ENCODE measurements around the gene XPR1. TPM values are rescaled to one million over a fixed set of nuclear protein-coding genes. Genes with fewer than 3 reads are reported as not detected.

XPR1 gene
- total and polyA plus RNA-seq, 2 of the 8 experiments (the other 6 are each of a cell fraction or from before 2014, with no cell fraction given), result 28.6 to 43.9 TPM

- TF ChIP-seq BRCA1 (IDR thresholded peaks at IDR 0.05; ENCODE audit: low read depth, low read length), result no peak
- TF ChIP-seq KDM5A (IDR thresholded peaks at IDR 0.05; ENCODE audit: low read length), result no peak
- no peak for TF ChIP-seq KDM1A (IDR thresholded peaks at IDR 0.05; ENCODE audit: borderline replicate concordance, low read length)
- Histone ChIP-seq H3K14ac (ENCODE audit: insufficient read length) (no peak overlapping the region), H3K4me2 (ENCODE audit: insufficient read depth in 1 of 2, low read depth in 2 of 2, low read length in 2 of 2) (no peak overlapping the region), H3K79me2 (ENCODE audit: control insufficient read depth in 1 of 2, insufficient read depth in 2 of 2, low read length in 2 of 2) (no peaks in the 10 kb centered on the region), H2AK5ac (ENCODE audit: low read depth, low read length) (no peak overlapping the region), H3K79me1 (ENCODE audit: low read depth, low read length) (no peaks in the 10 kb centered on the region), H3K4me1 (replicated peaks in 1 of 4; ENCODE audit: control insufficient read depth in 3 of 4, insufficient read depth in 4 of 4, low read length in 3 of 4) (no peaks in the 10 kb centered on the region), H3K4me3 (ENCODE audit: extremely low read depth in 1 of 4, insufficient read depth in 2 of 4, low read depth in 3 of 4, low read length in 4 of 4) (no peak overlapping the region), H2AFZ (ENCODE audit: low read length) (no peak overlapping the region), H3K4ac (replicated peaks; ENCODE audit: insufficient read length, low read depth, low read length) (no peak overlapping the region), H3K27ac (ENCODE audit: low read depth, low read length) (no peak overlapping the region), H3K18ac (ENCODE audit: extremely low read depth, low read length) (no peak overlapping the region), H2BK120ac (replicated peaks; ENCODE audit: low read depth, low read length) (no peak overlapping the region), H2BK20ac (ENCODE audit: low read length) (no peak overlapping the region), H3K9me3 (ENCODE audit: insufficient read depth in 2 of 2, low read depth in 1 of 2, low read length in 1 of 2) (no peaks in the 10 kb centered on the region), H2BK5ac (ENCODE audit: low read depth, low read length) (no peak overlapping the region), H3K36me3 (ENCODE audit: control insufficient read depth in 2 of 4, insufficient read depth in 4 of 4, low read length in 3 of 4) (peaks cover 0 to 4% (median 0%) of the 10 kb centered on the region in 4 experiments; a peak in 2 of 8 replicates), H4K5ac (ENCODE audit: insufficient read length, low read depth, low read length) (no peak overlapping the region), H2BK12ac (ENCODE audit: low read depth, low read length) (no peak overlapping the region), H4K20me1 (replicated peaks in 1 of 2; ENCODE audit: control insufficient read depth in 1 of 2, insufficient read depth in 2 of 2, low read length in 2 of 2) (no peaks in the 10 kb centered on the region), H3K23me2 (ENCODE audit: low read depth, low read length) (no peaks in the 10 kb centered on the region), H3K9ac (replicated peaks in 1 of 4; ENCODE audit: extremely low read depth in 1 of 4, low read depth in 3 of 4, low read length in 3 of 4) (no peak overlapping the region), H3K27me3 (replicated peaks in 1 of 4; ENCODE audit: control insufficient read depth in 3 of 4, extremely low read depth in 1 of 4, insufficient read depth in 3 of 4, low read length in 3 of 4) (no peaks in the 10 kb centered on the region), H4K8ac (ENCODE audit: extremely low read depth, insufficient read depth, low read length) (no peak overlapping the region), H2BK15ac (ENCODE audit: low read length) (no peak overlapping the region), H4K91ac (replicated peaks; ENCODE audit: insufficient read length, low read length) (no peak overlapping the region), H3K56ac (replicated peaks; ENCODE audit: insufficient read length, low read depth, low read length) (no peak overlapping the region), H3K23ac (ENCODE audit: insufficient read length) (no peak overlapping the region)
- no peak for FAIRE-seq
- DNase-seq (ENCODE audit: low read depth in 1 of 2, low spot score in 2 of 2), result no peak
- ChIA-PET CTCF (ENCODE audit: partially characterized antibody) (interaction anchor here (0.5 to 3.6 kb wide), 9 partner anchors 15 to 369 kb away, joined by 3 to 43 read pairs (median 4); no protein-coding TSS in a partner anchor), POLR2A (ENCODE audit: partially characterized antibody) (no interaction called here)
- 91% methylated on average over 3 of the region's 3 CpGs; no CpG with 5 or more reads in 1 of the 2 experiments for WGBS, 2 experiments (ENCODE audit: extremely low coverage in 1 of 2, insufficient coverage in 1 of 2, insufficient read length in 1 of 2, insufficient replicate concordance in 2 of 2, low coverage in 1 of 2, low lambda C conversion rate in 2 of 2, missing lambda C conversion rate in 1 of 2)
These were observed 252.9 kb downstream of the XPR1 start for GRCh38 chr1:180884588-180885300.

Data from H1 (cell line).